HL-60 (cell line): ENCODE data around the gene SOAT2.

Source experiments
- CTCF ChIP-seq: IDR thresholded peaks from one replicate; pipeline ENCODE4 v1.5.1; 2011; ENCODE audit warnings: low read length, control low read depth, inconsistent platforms; ENCODE audit not compliant: insufficient read depth
- POLR2AphosphoS5 ChIP-seq: IDR thresholded peaks from 2 replicates; pipeline ENCODE4 v1.6.1; 2012; ENCODE audit warnings: low read depth

- TF ChIP-seq CTCF (no peak), POLR2AphosphoS5 (no peak; the same call in 1 of the 2 replicates)
Observed at GRCh38 chr12:53102883-53103807, at the start of gene SOAT2.
